Karpas-422 (cell line): ENCODE results near the gene NAIF1. TPM values are rescaled to one million over a fixed set of nuclear protein-coding genes. Genes with fewer than 3 reads are reported as not detected.
"Not testable (repeated sequence)": the region's sequence is repeated elsewhere in the genome, so short reads cannot be mapped to it uniquely, and the experiment has no call there.

Source experiments
- DNase-seq: peaks from one replicate; pipeline ENCODE4 v3.0.0-alpha.2; 2015
- H2AFZ ChIP-seq: fragments of 200-600 bp; sonication (generic); 2 replicates; pipeline ENCODE4 v1.6.1; 2014; ENCODE audit warnings: antibody characterized with exemption, low read length, mixed read lengths
- H3K27ac ChIP-seq: fragments of 200-600 bp; sonication (generic); 2 replicates; pipeline ENCODE4 v1.5.1; 2014; ENCODE audit warnings: mild to moderate bottlenecking, low read length, moderate library complexity
- H3K27me3 ChIP-seq: fragments of 200-600 bp; sonication (generic); 2 replicates; pipeline ENCODE4 v1.6.1; 2014; ENCODE audit warnings: low read length, mixed read lengths
- H3K36me3 ChIP-seq: fragments of 200-600 bp; sonication (generic); 2 replicates; pipeline ENCODE4 v1.6.1; 2014; ENCODE audit warnings: low read length, mixed read lengths; ENCODE audit not compliant: insufficient read depth
- H3K4me1 ChIP-seq: fragments of 200-600 bp; sonication (generic); 2 replicates; pipeline ENCODE4 v1.6.1; 2014; ENCODE audit warnings: mild to moderate bottlenecking, low read length, mixed read lengths
- H3K4me2 ChIP-seq: fragments of 200-600 bp; sonication (generic); 2 replicates; pipeline ENCODE4 v1.6.1; 2014; ENCODE audit warnings: low read length, low read depth, mild to moderate bottlenecking; ENCODE audit not compliant: poor library complexity, severe bottlenecking
- H3K4me3 ChIP-seq: fragments of 200-600 bp; sonication (generic); 2 replicates; pipeline ENCODE4 v1.5.1; 2014; ENCODE audit warnings: mild to moderate bottlenecking, antibody characterized with exemption, low read length, mixed read lengths
- H3K79me2 ChIP-seq: fragments of 200-600 bp; sonication (generic); 2 replicates; pipeline ENCODE4 v1.6.1; 2014; ENCODE audit warnings: mild to moderate bottlenecking, low read length, mixed read lengths
- H3K9ac ChIP-seq: fragments of 200-600 bp; sonication (generic); 2 replicates; pipeline ENCODE4 v1.6.0; 2014; ENCODE audit warnings: low read length
- H3K9me2 ChIP-seq: fragments of 200-600 bp; sonication (generic), shearing (Covaris generic); replicated peaks from 2 replicates; pipeline ENCODE4 v1.6.0; 2014; ENCODE audit warnings: mild to moderate bottlenecking, low read length, moderate library complexity; ENCODE audit not compliant: insufficient read depth
- H3K9me3 ChIP-seq: fragments of 300-700, 200-600 bp; sonication (generic); 2 replicates; pipeline ENCODE4 v1.6.1; 2014; ENCODE audit warnings: low read length, mixed read lengths
- H4K20me1 ChIP-seq: fragments of 200-600 bp; sonication (generic); 2 replicates; pipeline ENCODE4 v1.6.1; 2014; ENCODE audit warnings: mild to moderate bottlenecking, antibody characterized with exemption, low read length, low read depth; ENCODE audit not compliant: insufficient read depth
- total RNA-seq: library from RNA; depleted of rRNA; stranded (reverse); fragments of >200 nt; shearing (Covaris generic); gene quantifications from 2 replicates; pipeline ENCODE4 v1.2.3, GENCODE V29; 2014; ENCODE audit warnings: low replicate concordance

Gene NAIF1
- total RNA-seq, 1 experiment from 2014 or later, result 7.3 TPM

- H3K36me3 ChIP-seq, H3K9me3 ChIP-seq, DNase-seq, H4K20me1 ChIP-seq, H3K9me2 ChIP-seq, H2AFZ ChIP-seq, H3K27me3 ChIP-seq: not testable (repeated sequence)
- peaks cover 76% of the 10 kb centered on the region for H3K79me2 ChIP-seq
- H3K4me2 ChIP-seq, result peak overlapping the region; percentile 67
- peak overlapping the region; percentile 86 for H3K27ac ChIP-seq
- H3K4me1 ChIP-seq, result peaks cover 44% of the 10 kb centered on the region
- peak overlapping the region; percentile 57 for H3K9ac ChIP-seq
- peak overlapping the region; percentile 54 for H3K4me3 ChIP-seq
Observed at GRCh38 chr9:128071475-128071874, 4.4 kb upstream of the NAIF1 start.

GRCh38 chr9:128070874-128071273 lies 3.8 kb upstream of the NAIF1 start:
- Histone ChIP-seq H3K9me2 (no peaks in the 10 kb centered on the region), H3K27ac (no peak overlapping the region), H3K9me3 (no peaks in the 10 kb centered on the region), H3K9ac (no peak overlapping the region), H3K27me3 (no peaks in the 10 kb centered on the region), H3K36me3 (no peaks in the 10 kb centered on the region), H4K20me1 (no peaks in the 10 kb centered on the region; the same call in 1 of the 2 replicates), H2AFZ (no peak overlapping the region), H3K4me3 (no peak overlapping the region), H3K79me2 (peaks cover 82% of the 10 kb centered on the region), H3K4me1 (peaks cover 50% of the 10 kb centered on the region), H3K4me2 (no peak overlapping the region)
- DNase-seq, result no peak

GRCh38 chr9:128068386-128069205 lies 1.5 kb upstream of the NAIF1 start:
- H3K79me2 ChIP-seq, result peaks cover 69% of the 10 kb centered on the region
- H2AFZ ChIP-seq, result peak overlapping the region; percentile 25; the same call in 1 of the 2 replicates
- peaks cover 55% of the 10 kb centered on the region for H3K4me1 ChIP-seq

GRCh38 chr9:128067645-128068385 lies 695 bp upstream of the NAIF1 start, which contains the start of gene SLC25A25:
Gene SLC25A25, plus strand, starts transcription at chr9:128068232. Its CDS starts 88 bp downstream, at chr9:128068320.
- Histone ChIP-seq H3K27me3 (no peaks in the 10 kb centered on the region), H3K9me3 (no peaks in the 10 kb centered on the region), H3K4me2 (peak within 1 kb of the TSS; percentile 98), H3K4me1 (peaks cover 49% of the 10 kb centered on the region), H3K9ac (peak within 1 kb of the TSS; percentile 88), H3K79me2 (peaks cover 61% of the 10 kb centered on the region), H2AFZ (peak within 1 kb of the TSS; percentile 90), H3K9me2 (no peaks in the 10 kb centered on the region), H3K4me3 (peak within 1 kb of the TSS; percentile 93), H4K20me1 (no peaks in the 10 kb centered on the region; the same call in 1 of the 2 replicates), H3K27ac (peak within 1 kb of the TSS; percentile 93), H3K36me3 (no peaks in the 10 kb centered on the region)
- DNase-seq, result peak; percentile 100

More at GRCh38 chr9:128068386-128069205, 1.5 kb upstream of the NAIF1 start:
- peak; percentile 68 for DNase-seq
- Histone ChIP-seq H3K4me3 (peak overlapping the region; percentile 93), H3K9me3 (no peaks in the 10 kb centered on the region), H4K20me1 (no peaks in the 10 kb centered on the region; the same call in 1 of the 2 replicates), H3K4me2 (peak overlapping the region; percentile 97), H3K9ac (peak overlapping the region; percentile 86), H3K27ac (peak overlapping the region; percentile 38; the same call in 1 of the 2 replicates), H3K27me3 (no peaks in the 10 kb centered on the region), H3K36me3 (no peaks in the 10 kb centered on the region), H3K9me2 (no peaks in the 10 kb centered on the region)

GRCh38 chr9:128065907-128066712 lies 1.0 kb downstream of the NAIF1 start:
- H2AFZ ChIP-seq, result no peak overlapping the region
- H3K79me2 ChIP-seq, result peaks cover 44% of the 10 kb centered on the region
- peak overlapping the region; percentile 81 for H3K4me3 ChIP-seq
- no peaks in the 10 kb centered on the region; the same call in 1 of the 2 replicates for H4K20me1 ChIP-seq
- H3K9me2 ChIP-seq, result no peaks in the 10 kb centered on the region
- no peaks in the 10 kb centered on the region for H3K9me3 ChIP-seq
- H3K4me1 ChIP-seq, result peaks cover 32% of the 10 kb centered on the region
- peak overlapping the region; percentile 75 for H3K9ac ChIP-seq
- peak overlapping the region; percentile 80 for H3K4me2 ChIP-seq
- H3K36me3 ChIP-seq, result no peaks in the 10 kb centered on the region
- no peaks in the 10 kb centered on the region for H3K27me3 ChIP-seq
- H3K27ac ChIP-seq, result no peak overlapping the region
- no peak for DNase-seq

- Histone ChIP-seq H3K27me3 (no peaks in the 10 kb centered on the region), H3K9me3 (no peaks in the 10 kb centered on the region), H4K20me1 (no peaks in the 10 kb centered on the region), H3K4me2 (no peak overlapping the region), H3K9ac (no peak overlapping the region), H3K4me1 (peaks cover 20% of the 10 kb centered on the region), H2AFZ (no peak overlapping the region), H3K4me3 (no peak overlapping the region), H3K9me2 (no peaks in the 10 kb centered on the region), H3K79me2 (peaks cover 18% of the 10 kb centered on the region), H3K36me3 (no peaks in the 10 kb centered on the region), H3K27ac (no peak overlapping the region)
- DNase-seq, result no peak
Observed at GRCh38 chr9:128062846-128063831, 4.0 kb downstream of the NAIF1 start.

- no peaks in the 10 kb centered on the region for H3K9me3 ChIP-seq
- no peaks in the 10 kb centered on the region for H3K27me3 ChIP-seq
- H3K4me2 ChIP-seq, result no peak overlapping the region
- no peak overlapping the region for H3K27ac ChIP-seq
- H3K9ac ChIP-seq, result no peak overlapping the region
- no peaks in the 10 kb centered on the region for H3K9me2 ChIP-seq
- H2AFZ ChIP-seq, result no peak overlapping the region
- H3K4me1 ChIP-seq, result peaks cover 18% of the 10 kb centered on the region
- no peaks in the 10 kb centered on the region for H3K36me3 ChIP-seq
- H4K20me1 ChIP-seq, result no peaks in the 10 kb centered on the region
- DNase-seq, result no peak
- no peak overlapping the region for H3K4me3 ChIP-seq
- peaks cover 18% of the 10 kb centered on the region for H3K79me2 ChIP-seq
Observed at GRCh38 chr9:128062279-128062678, 4.8 kb downstream of the NAIF1 start.
